K562 (cell line): Measurements from ENCODE around the gene CCT3. TPM values are rescaled to one million over a fixed set of nuclear protein-coding genes. Genes with fewer than 3 reads are reported as not detected.

Experiments used
- ARHGAP35 ChIP-seq: fragments of 450-650 bp; IDR thresholded peaks from 2 replicates; pipeline ENCODE4 v1.6.1; 2018; ENCODE audit not compliant: partially characterized antibody
- DPF2 ChIP-seq: fragments of 450-650 bp; IDR thresholded peaks from 2 replicates; pipeline ENCODE4 v1.6.1; 2016
- MCM5 ChIP-seq: fragments of 450-650 bp; IDR thresholded peaks from 2 replicates; pipeline ENCODE4 v1.6.1; 2016; ENCODE audit warnings: low read depth
- MTA2 ChIP-seq: fragments of 450-650 bp; IDR thresholded peaks from 2 replicates; pipeline ENCODE4 v1.6.1; 2016; ENCODE audit warnings: low read depth
- RUNX1 ChIP-seq: sonication (generic); IDR thresholded peaks from 2 replicates; pipeline ENCODE4 v1.6.1; 2016; ENCODE audit warnings: antibody characterized with exemption, low read depth
- SPI1 ChIP-seq: IDR thresholded peaks from 2 replicates; pipeline ENCODE4 v1.6.1; 2011; ENCODE audit warnings: low read depth, low read length, control low read depth, borderline replicate concordance
- TAF15 ChIP-seq: fragments of 200-400 bp; formaldehyde crosslinking; IDR thresholded peaks from 2 replicates; pipeline ENCODE4 v1.6.1; 2017; ENCODE audit warnings: mild to moderate bottlenecking, low read depth, low read length, moderate library complexity
- ZNF12 ChIP-seq: sonication (generic); formaldehyde crosslinking; IDR thresholded peaks from 2 replicates; pipeline ENCODE4 v1.4.0; 2020; ENCODE audit warnings: mild to moderate bottlenecking, missing genetic modification reagents
- ZNF212 ChIP-seq: fragments of 450-650 bp; formaldehyde crosslinking; IDR thresholded peaks from 2 replicates; pipeline ENCODE4 v1.4.0; 2020; ENCODE audit warnings: mild to moderate bottlenecking
- ZNF24 ChIP-seq: fragments of 450-650 bp; IDR thresholded peaks from 2 replicates; pipeline ENCODE4 v1.6.1; 2016
- ZNF583 ChIP-seq: fragments of 250-450 bp; sonication (Bioruptor Pico); IDR thresholded peaks from 2 replicates; pipeline ENCODE4 v1.4.0; 2020
- polyA plus RNA-seq, 8 experiments: library from polyadenylated mRNA; depleted of rRNA in 4 of 8; stranded (reverse) in 5 of 8; unstranded in 3 of 8; fragments of >200 nt; fragmentation: Nextera tagmentation in 2 of 8; fragmentation: Illumina TruSeq in 1 of 8; extraction: Ambion mirVana in 2 of 8; extraction: Trizol in 1 of 8; gene quantifications; 2 replicates each; pipeline versions ENCODE4 v1.2.1 to v1.2.3, GENCODE V29; 2011 to 2014; ENCODE audit warnings: inconsistent platforms in 1 of 8, missing spikeins in 1 of 8
- total RNA-seq, 7 experiments: library from RNA; depleted of rRNA in 6 of 7; stranded (reverse); fragments of >200 nt in 6 of 7; fragmentation: Illumina TruSeq in 2 of 7; extraction: Trizol in 2 of 7; gene quantifications; 2 replicates each; pipeline versions ENCODE4 v1.2.1 to v1.2.3, GENCODE V29; 2011 to 2021; ENCODE audit warnings: low replicate concordance in 1 of 7
- TF ChIP-seq, protein P1 (sequence below): fragments of 250-450 bp; sonication (Bioruptor Pico); IDR thresholded peaks from 2 replicates; pipeline ENCODE4 v1.4.0; 2020; ENCODE audit warnings: mild to moderate bottlenecking, moderate library complexity
- TF ChIP-seq, protein P2 (sequence below): fragments of 250-450 bp; sonication (Bioruptor Pico); IDR thresholded peaks from 2 replicates; pipeline ENCODE4 v1.4.0; 2020; ENCODE audit warnings: mild to moderate bottlenecking, moderate library complexity
- TF ChIP-seq, protein P3 (sequence below): fragments of 450-650 bp; conservative IDR thresholded peaks from 2 replicates; pipeline ENCODE4 v1.6.1; 2016; ENCODE audit warnings: missing genetic modification characterization, low read depth, mild to moderate bottlenecking, control low read depth, missing compliant biosample characterization
- TF ChIP-seq, protein P4 (sequence below): sonication (generic); formaldehyde crosslinking; IDR thresholded peaks from 2 replicates; pipeline ENCODE4 v1.8.1; 2023; ENCODE audit warnings: mild to moderate bottlenecking, missing genetic modification reagents
- TF ChIP-seq, protein P5 (sequence below): fragments of 450-650 bp; formaldehyde crosslinking; IDR thresholded peaks from 2 replicates; pipeline ENCODE4 v1.4.0; 2020; ENCODE audit warnings: mild to moderate bottlenecking, moderate library complexity
- TF ChIP-seq, protein P6 (sequence below), 2 experiments: fragments of 450-650 bp in 1 of 2; sonication (generic) in 1 of 2; formaldehyde crosslinking; conservative IDR thresholded peaks; 2 replicates each; pipeline versions ENCODE4 v1.4.0 to v1.8.1; 2020 to 2022; ENCODE audit warnings: mild to moderate bottlenecking in 1 of 2, missing genetic modification reagents in 1 of 2

CCT3 gene
- total and polyA plus RNA-seq, 9 of the 15 experiments (the other 6 are each of a cell fraction or from before 2014, with no cell fraction given): 475 to 1,167 (median 610) TPM

DNA sequence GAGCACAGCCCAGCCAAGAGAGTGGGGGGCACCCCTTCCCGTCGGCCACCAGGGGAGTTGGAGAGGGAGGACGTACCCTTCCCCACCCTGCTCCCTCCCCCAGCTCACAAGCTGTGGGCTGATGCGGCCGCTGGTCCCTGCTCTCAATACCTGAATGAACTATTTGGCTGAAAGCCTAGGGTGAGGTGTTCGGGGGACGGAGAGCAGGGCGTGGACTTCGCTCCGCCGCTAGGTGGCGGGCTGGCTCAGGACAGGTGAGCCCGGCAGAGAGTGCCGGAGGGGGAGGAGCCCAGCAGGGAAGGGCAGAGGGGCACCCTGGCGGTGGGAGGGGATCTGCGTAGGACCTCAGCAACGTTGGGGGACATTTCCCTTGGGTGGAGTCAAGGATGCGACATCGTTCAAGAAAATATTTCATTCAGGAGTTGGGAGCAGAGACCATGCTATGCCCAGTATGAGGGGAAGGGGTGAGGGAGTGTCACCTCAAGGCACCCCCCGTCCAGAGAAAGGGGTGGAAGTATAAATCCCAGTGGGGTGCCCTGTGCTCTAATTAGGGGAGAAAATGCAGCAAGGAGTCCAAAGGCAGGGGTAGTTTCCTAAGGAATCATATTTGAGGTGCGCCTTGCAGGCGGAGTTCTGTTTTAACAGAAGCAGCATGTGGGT is 18.9 kb upstream of the CCT3 start (continued):
- TF ChIP-seq, protein P1, sequence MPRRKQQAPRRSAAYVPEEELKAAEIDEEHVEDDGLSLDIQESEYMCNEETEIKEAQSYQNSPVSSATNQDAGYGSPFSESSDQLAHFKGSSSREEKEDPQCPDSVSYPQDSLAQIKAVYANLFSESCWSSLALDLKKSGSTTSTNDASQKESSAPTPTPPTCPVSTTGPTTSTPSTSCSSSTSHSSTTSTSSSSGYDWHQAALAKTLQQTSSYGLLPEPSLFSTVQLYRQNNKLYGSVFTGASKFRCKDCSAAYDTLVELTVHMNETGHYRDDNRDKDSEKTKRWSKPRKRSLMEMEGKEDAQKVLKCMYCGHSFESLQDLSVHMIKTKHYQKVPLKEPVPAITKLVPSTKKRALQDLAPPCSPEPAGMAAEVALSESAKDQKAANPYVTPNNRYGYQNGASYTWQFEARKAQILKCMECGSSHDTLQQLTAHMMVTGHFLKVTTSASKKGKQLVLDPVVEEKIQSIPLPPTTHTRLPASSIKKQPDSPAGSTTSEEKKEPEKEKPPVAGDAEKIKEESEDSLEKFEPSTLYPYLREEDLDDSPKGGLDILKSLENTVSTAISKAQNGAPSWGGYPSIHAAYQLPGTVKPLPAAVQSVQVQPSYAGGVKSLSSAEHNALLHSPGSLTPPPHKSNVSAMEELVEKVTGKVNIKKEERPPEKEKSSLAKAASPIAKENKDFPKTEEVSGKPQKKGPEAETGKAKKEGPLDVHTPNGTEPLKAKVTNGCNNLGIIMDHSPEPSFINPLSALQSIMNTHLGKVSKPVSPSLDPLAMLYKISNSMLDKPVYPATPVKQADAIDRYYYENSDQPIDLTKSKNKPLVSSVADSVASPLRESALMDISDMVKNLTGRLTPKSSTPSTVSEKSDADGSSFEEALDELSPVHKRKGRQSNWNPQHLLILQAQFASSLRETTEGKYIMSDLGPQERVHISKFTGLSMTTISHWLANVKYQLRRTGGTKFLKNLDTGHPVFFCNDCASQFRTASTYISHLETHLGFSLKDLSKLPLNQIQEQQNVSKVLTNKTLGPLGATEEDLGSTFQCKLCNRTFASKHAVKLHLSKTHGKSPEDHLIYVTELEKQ: no peak
- no peak for TF ChIP-seq MTA2
- TF ChIP-seq, protein P2, sequence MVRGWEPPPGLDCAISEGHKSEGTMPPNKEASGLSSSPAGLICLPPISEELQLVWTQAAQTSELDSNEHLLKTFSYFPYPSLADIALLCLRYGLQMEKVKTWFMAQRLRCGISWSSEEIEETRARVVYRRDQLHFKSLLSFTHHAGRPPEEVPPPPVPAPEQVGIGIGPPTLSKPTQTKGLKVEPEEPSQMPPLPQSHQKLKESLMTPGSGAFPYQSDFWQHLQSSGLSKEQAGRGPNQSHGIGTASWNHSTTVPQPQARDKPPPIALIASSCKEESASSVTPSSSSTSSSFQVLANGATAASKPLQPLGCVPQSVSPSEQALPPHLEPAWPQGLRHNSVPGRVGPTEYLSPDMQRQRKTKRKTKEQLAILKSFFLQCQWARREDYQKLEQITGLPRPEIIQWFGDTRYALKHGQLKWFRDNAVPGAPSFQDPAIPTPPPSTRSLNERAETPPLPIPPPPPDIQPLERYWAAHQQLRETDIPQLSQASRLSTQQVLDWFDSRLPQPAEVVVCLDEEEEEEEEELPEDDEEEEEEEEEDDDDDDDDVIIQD (CRISPR knock-in tag): no peak
- TF ChIP-seq ZNF212: no peak
- TF ChIP-seq, protein P3, sequence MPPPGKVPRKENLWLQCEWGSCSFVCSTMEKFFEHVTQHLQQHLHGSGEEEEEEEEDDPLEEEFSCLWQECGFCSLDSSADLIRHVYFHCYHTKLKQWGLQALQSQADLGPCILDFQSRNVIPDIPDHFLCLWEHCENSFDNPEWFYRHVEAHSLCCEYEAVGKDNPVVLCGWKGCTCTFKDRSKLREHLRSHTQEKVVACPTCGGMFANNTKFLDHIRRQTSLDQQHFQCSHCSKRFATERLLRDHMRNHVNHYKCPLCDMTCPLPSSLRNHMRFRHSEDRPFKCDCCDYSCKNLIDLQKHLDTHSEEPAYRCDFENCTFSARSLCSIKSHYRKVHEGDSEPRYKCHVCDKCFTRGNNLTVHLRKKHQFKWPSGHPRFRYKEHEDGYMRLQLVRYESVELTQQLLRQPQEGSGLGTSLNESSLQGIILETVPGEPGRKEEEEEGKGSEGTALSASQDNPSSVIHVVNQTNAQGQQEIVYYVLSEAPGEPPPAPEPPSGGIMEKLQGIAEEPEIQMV: no peak
- TF ChIP-seq, protein P4, sequence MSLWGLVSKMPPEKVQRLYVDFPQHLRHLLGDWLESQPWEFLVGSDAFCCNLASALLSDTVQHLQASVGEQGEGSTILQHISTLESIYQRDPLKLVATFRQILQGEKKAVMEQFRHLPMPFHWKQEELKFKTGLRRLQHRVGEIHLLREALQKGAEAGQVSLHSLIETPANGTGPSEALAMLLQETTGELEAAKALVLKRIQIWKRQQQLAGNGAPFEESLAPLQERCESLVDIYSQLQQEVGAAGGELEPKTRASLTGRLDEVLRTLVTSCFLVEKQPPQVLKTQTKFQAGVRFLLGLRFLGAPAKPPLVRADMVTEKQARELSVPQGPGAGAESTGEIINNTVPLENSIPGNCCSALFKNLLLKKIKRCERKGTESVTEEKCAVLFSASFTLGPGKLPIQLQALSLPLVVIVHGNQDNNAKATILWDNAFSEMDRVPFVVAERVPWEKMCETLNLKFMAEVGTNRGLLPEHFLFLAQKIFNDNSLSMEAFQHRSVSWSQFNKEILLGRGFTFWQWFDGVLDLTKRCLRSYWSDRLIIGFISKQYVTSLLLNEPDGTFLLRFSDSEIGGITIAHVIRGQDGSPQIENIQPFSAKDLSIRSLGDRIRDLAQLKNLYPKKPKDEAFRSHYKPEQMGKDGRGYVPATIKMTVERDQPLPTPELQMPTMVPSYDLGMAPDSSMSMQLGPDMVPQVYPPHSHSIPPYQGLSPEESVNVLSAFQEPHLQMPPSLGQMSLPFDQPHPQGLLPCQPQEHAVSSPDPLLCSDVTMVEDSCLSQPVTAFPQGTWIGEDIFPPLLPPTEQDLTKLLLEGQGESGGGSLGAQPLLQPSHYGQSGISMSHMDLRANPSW (CRISPR knock-in tag): no peak
- no peak for TF ChIP-seq MCM5
- TF ChIP-seq RUNX1: no peak
- no peak for TF ChIP-seq ZNF12
- peak; percentile 64; the same call in 1 of the 2 replicates for TF ChIP-seq ZNF24
- no peak for TF ChIP-seq DPF2
- TF ChIP-seq, protein P5, sequence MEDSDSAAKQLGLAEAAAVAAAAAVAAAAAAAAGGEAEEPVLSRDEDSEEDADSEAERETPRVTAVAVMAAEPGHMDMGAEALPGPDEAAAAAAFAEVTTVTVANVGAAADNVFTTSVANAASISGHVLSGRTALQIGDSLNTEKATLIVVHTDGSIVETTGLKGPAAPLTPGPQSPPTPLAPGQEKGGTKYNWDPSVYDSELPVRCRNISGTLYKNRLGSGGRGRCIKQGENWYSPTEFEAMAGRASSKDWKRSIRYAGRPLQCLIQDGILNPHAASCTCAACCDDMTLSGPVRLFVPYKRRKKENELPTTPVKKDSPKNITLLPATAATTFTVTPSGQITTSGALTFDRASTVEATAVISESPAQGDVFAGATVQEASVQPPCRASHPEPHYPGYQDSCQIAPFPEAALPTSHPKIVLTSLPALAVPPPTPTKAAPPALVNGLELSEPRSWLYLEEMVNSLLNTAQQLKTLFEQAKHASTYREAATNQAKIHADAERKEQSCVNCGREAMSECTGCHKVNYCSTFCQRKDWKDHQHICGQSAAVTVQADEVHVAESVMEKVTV (CRISPR knock-in tag): no peak
- TF ChIP-seq, protein P6, sequence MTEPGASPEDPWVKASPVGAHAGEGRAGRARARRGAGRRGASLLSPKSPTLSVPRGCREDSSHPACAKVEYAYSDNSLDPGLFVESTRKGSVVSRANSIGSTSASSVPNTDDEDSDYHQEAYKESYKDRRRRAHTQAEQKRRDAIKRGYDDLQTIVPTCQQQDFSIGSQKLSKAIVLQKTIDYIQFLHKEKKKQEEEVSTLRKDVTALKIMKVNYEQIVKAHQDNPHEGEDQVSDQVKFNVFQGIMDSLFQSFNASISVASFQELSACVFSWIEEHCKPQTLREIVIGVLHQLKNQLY (CRISPR knock-in tag; conservative IDR thresholded peaks at IDR 0.05): no peak
- no peak for TF ChIP-seq ZNF583 (CRISPR knock-in tag)
- no peak for TF ChIP-seq SPI1
- no peak for TF ChIP-seq ARHGAP35
- no peak for TF ChIP-seq TAF15
